Adrenal gland (tissue), 12 donors: Measurements from ENCODE around the gene ROBO4. TPM values are rescaled to one million over a fixed set of nuclear protein-coding genes. Genes with fewer than 3 reads are reported as not detected.

ENCODE experiments used
- DNase-seq, 7 donors: peaks; one replicate each; pipeline ENCODE4 v3.0.0-alpha.2; 2019 to 2020
- H3K27ac ChIP-seq, 5 donors: fragments of 200-600 bp; sonication (generic) in 4 of 5; 1 replicate in 3 of 5; 2 replicates in 2 of 5; pipeline versions ENCODE4 v1.5.1 to v1.8.0; 2016 to 2020; ENCODE audit warnings: mild to moderate bottlenecking in 1 of 5
- H3K27me3 ChIP-seq: fragments of 200-600 bp; 2 replicates; pipeline ENCODE4 v1.8.0; 2021
- H3K36me3 ChIP-seq, 2 donors: fragments of 200-600 bp; replicated peaks in 1 of 2; 1 replicate in 1 of 2; 2 replicates in 1 of 2; pipeline versions ENCODE4 v1.5.1 to v1.8.0; 2018 to 2022
- H3K4me1 ChIP-seq, 2 donors: fragments of 200-600 bp; replicated peaks in 1 of 2; 1 replicate in 1 of 2; 2 replicates in 1 of 2; pipeline versions ENCODE4 v1.5.1 to v1.8.0; 2018 to 2021
- H3K4me3 ChIP-seq, 4 donors: fragments of 200-600 bp; sonication (generic) in 3 of 4; one replicate each; pipeline ENCODE4 v1.5.1; 2016 to 2018
- H3K9me3 ChIP-seq, 3 donors: fragments of 200-600 bp; sonication (generic) in 1 of 3; replicated peaks in 1 of 3; 1 replicate in 2 of 3; 2 replicates in 1 of 3; pipeline versions ENCODE4 v1.5.1 to v1.8.0; 2016 to 2021
- POLR2A ChIP-seq, 2 donors: fragments of 450-650 bp; IDR thresholded peaks; one replicate each; pipeline ENCODE4 v1.6.1; 2017; ENCODE audit warnings: antibody characterized with exemption in 2 of 2, mild to moderate bottlenecking in 2 of 2, moderate library complexity in 1 of 2
- WGBS, 4 donors: extraction: QIAGEN DNeasy Blood & Tissue Kit in 2 of 4; methylation state at CpG; one replicate each; pipeline versions ENCODE4 v1.1.5 to v1.1.7; 2013 to 2017; 5-methylcytosine and 5-hydroxymethylcytosine counted together
- intact Hi-C, 2 donors: fragments of 100-400 bp; cut with DNase I; formaldehyde crosslinking; loops; one replicate each; pipeline versions ENCODE4 v1.14.1 to v1.15.0; 2022 to 2023
- polyA plus RNA-seq, 3 donors: library from polyadenylated mRNA; stranded (reverse); fragments of 200-250 nt in 2 of 3; fragments of 350-450 nt in 1 of 3; fragmentation: Illumina TruSeq in 1 of 3; extraction: RNeasy Lipid Tissue Mini Kit (QIAGEN cat#74804) in 1 of 3; gene quantifications; one replicate each; pipeline ENCODE4 v1.2.3, GENCODE V29; 2013 to 2014
- total RNA-seq, 9 donors: library from RNA; depleted of rRNA in 4 of 9; stranded (reverse); fragments of >200 nt in 4 of 9; fragments of 120-200 nt in 1 of 9; fragmentation: NEBNext Ultra II Directional in 1 of 9; extraction: Animal tissue kit (Norgen Biotek cat#: 25700) in 1 of 9; gene quantifications; one replicate each; pipeline versions ENCODE4 v1.1.0 to v1.2.4, GENCODE V29; 2013 to 2023
- TF ChIP-seq, protein P1 (sequence below), 6 experiments: fragments of 450-650 bp in 4 of 6; fragments of 200-600 bp in 2 of 6; sonication (generic) in 1 of 6; IDR thresholded peaks; 1 replicate in 5 of 6; 2 replicates in 1 of 6; pipeline versions ENCODE4 v1.5.1 to v1.8.0; 2016 to 2021; ENCODE audit warnings: antibody characterized with exemption in 6 of 6, mild to moderate bottlenecking in 2 of 6, moderate library complexity in 1 of 6
- donor health status: healthy with polysubstance abuse.
- donor health status: Bipolar disorder and iron deficiency.
- donor health status: DM: yes; HTN: yes; CAD: no.
- donor health status: DM: no; HTN: no; CAD: no.
- donor health status: DM: no; HTN: no; CAD: no.
- donor health status: DM: yes; HTN: yes; CAD: no.

Gene ROBO4
- total and polyA plus RNA-seq, 12 donors, result 4.6 to 40.7 (median 19.5) TPM

DNA sequence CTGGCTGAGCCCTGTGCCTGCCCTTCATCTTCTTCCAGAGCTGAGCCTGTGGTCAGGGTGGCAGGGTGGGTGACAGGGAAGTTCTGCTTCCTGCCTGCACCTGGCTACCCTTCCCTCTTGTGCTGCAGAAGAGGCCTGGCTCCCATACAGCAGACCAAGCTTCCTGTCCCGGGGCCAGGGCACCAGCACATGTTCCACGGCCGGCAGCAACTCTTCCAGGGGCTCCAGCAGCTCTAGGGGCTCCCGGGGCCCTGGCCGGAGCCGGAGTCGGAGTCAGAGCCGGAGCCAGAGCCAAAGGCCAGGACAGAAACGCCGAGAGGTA, 17.4 kb downstream of the ROBO4 start:
- no peaks in the 10 kb centered on the region for H3K27me3 ChIP-seq
- no peaks in the 10 kb centered on the region for H3K36me3 ChIP-seq
- 71 to 88% (median 76%) methylated on average over 7 to 10 of the region's 10 CpGs for WGBS, 4 donors
- no peak for TF ChIP-seq POLR2A (IDR thresholded peaks at IDR 0.05)
- TF ChIP-seq, protein P1, sequence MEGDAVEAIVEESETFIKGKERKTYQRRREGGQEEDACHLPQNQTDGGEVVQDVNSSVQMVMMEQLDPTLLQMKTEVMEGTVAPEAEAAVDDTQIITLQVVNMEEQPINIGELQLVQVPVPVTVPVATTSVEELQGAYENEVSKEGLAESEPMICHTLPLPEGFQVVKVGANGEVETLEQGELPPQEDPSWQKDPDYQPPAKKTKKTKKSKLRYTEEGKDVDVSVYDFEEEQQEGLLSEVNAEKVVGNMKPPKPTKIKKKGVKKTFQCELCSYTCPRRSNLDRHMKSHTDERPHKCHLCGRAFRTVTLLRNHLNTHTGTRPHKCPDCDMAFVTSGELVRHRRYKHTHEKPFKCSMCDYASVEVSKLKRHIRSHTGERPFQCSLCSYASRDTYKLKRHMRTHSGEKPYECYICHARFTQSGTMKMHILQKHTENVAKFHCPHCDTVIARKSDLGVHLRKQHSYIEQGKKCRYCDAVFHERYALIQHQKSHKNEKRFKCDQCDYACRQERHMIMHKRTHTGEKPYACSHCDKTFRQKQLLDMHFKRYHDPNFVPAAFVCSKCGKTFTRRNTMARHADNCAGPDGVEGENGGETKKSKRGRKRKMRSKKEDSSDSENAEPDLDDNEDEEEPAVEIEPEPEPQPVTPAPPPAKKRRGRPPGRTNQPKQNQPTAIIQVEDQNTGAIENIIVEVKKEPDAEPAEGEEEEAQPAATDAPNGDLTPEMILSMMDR (IDR thresholded peaks at IDR 0.05), result no peak
- H3K4me3 ChIP-seq, result no peak overlapping the region
- peaks cover 14 to 20% of the 10 kb centered on the region in 2 donors for H3K4me1 ChIP-seq
- H3K27ac ChIP-seq, result peak overlapping the region in 1 of 5 donors; percentile 32
- DNase-seq, result peak in 3 of 7 donors; percentile 16 to 39 (median 20)
- intact Hi-C loops, result no loop called here
- no peaks in the 10 kb centered on the region for H3K9me3 ChIP-seq

DNA sequence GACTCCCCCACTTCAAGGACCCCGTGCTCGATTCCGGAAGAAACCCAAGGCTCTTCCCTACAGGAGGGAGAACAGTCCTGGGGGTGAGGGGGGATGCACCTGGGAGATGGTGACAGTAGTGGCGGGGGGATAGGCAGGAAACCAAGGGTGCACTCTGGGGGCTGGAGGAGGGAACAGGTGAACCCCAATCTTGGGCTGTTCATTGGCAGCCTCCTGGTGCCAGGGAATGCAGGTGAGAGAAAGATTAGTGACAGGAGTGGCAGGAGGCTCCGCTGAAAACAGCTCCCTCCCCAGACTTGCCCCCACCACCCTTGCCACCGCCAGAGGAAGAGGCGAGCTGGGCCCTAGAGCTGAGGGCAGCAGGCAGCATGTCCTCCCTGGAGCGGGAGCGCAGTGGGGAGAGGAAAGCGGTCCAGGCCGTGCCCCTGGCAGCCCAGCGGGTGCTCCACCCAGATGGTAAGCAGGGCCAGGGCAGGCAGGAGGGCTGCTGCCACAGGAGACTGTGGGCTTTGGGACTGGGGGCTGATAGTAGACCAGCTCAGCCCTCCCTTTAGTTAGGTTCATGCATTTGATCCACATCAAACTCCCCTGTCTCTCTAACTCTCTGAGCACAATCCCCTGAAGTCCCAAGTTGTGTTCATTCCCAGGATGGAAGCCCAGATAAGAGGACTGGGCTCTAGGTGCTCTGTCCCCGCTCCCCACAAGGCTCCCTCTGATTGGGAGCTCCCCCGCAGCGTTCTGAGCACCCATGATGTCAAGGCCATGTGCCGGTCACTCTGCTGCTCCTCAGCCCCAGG, 18.0 kb downstream of the ROBO4 start:
- H3K4me3 ChIP-seq, result no peak overlapping the region
- peak overlapping the region in 1 of 5 donors; percentile 32 for H3K27ac ChIP-seq
- no peaks in the 10 kb centered on the region for H3K36me3 ChIP-seq
- TF ChIP-seq, protein P1 (IDR thresholded peaks at IDR 0.05), result no peak
- no peak for TF ChIP-seq POLR2A (IDR thresholded peaks at IDR 0.05)
- no peaks in the 10 kb centered on the region for H3K9me3 ChIP-seq
- intact Hi-C loops, result no loop called here
- 76 to 87% (median 82%) methylated on average over 7 to 16 of the region's 16 CpGs for WGBS, 4 donors
- DNase-seq, result peak in 2 of 7 donors; percentile 20 to 49
- peaks cover 3% of the 10 kb centered on the region for H3K27me3 ChIP-seq
- H3K4me1 ChIP-seq, result peaks cover 14 to 18% of the 10 kb centered on the region in 2 donors

DNA sequence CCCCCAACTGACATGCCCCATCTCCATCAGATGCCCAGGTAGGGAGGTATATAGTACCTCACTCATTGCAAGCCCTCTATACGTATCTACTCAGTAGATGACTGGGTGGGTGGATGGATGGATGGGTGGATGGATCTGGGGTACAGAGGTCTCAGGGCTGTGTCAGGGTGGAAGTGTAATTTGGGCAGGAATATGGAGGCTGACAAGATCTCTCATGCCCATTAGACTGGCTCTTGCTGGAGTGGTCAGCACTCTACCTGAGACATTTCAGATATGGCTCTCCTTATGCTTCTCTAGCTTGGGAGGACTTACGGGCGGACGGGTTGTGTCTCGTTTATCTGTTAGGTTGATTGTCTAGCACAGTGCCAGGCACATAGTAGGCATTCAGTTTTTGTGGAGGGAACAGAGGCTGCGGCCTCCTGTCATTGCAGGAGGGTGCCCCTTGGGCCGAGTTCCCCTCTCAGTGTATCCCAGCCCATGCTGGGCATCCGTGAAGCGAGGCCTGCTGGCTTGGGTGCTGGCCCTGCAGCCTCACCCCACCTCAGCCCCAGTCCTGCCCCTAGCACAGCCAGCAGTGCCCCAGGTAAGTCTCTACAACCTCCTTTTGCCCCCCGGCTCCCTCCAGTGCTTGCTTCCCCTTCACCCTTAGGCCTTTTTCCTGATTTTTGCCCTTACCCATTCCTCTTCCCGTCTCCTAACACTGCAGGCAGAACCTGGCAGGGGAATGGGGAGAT, 18.7 kb downstream of the ROBO4 start:
- 91 to 95% (median 93%) methylated on average over 11 of the region's 11 CpGs for WGBS, 4 donors
- Histone ChIP-seq H3K4me1 (peaks cover 12 to 14% of the 10 kb centered on the region in 2 donors), H3K9me3 (no peaks in the 10 kb centered on the region), H3K4me3 (no peak overlapping the region), H3K27ac (no peak overlapping the region), H3K27me3 (peaks cover 8% of the 10 kb centered on the region), H3K36me3 (no peaks in the 10 kb centered on the region)
- intact Hi-C loops, result no loop called here
- TF ChIP-seq, protein P1 (IDR thresholded peaks at IDR 0.05), result no peak
- no peak for TF ChIP-seq POLR2A (IDR thresholded peaks at IDR 0.05)
- DNase-seq, result peak in 2 of 7 donors; percentile 14 to 35
